ENCODE measurements around the gene DYRK4.

- TF ChIP-seq CTCF (IDR thresholded peaks at IDR 0.05; ENCODE audit: insufficient read depth, low read length) (no peak), GABPA (IDR thresholded peaks at IDR 0.05; ENCODE audit: low read depth) (no peak), POLR2AphosphoS5 (IDR thresholded peaks at IDR 0.05; ENCODE audit: low read depth) (no peak), SPI1 (IDR thresholded peaks at IDR 0.05; ENCODE audit: borderline replicate concordance, low read depth) (no peak), REST (IDR thresholded peaks at IDR 0.05; ENCODE audit: insufficient replicate concordance, low read depth) (no peak)
Measured at GRCh38 chr12:4558171-4558570, 3.8 kb upstream of the DYRK4 start.
